ENCODE measurements around the gene COG5.
"Not testable (repeated sequence)": the region's sequence is repeated elsewhere in the genome, so short reads cannot be mapped to it uniquely, and the experiment has no call there.

COG5 gene

GRCh38 chr7:107254398-107254985 lies 309.2 kb downstream of the COG5 start:
- no peaks in the 10 kb centered on the region for H3K27me3 Mint-ChIP-seq
- no peak overlapping the region for H3K4me3 Mint-ChIP-seq
- peaks cover 9% of the 10 kb centered on the region for H3K36me3 Mint-ChIP-seq (ENCODE audit: low read depth)
- no peaks in the 10 kb centered on the region for H3K4me1 Mint-ChIP-seq (ENCODE audit: low read depth)
- no peak overlapping the region for H3K27ac Mint-ChIP-seq
- H3K9me3 Mint-ChIP-seq = no peaks in the 10 kb centered on the region

- Mint-ChIP-seq H3K27me3 (no peaks in the 10 kb centered on the region), H3K9me3 (no peaks in the 10 kb centered on the region), H3K4me3 (no peak overlapping the region), H3K36me3 (ENCODE audit: low read depth) (peaks cover 11% of the 10 kb centered on the region), H3K27ac (no peak overlapping the region), H3K4me1 (ENCODE audit: low read depth) (no peaks in the 10 kb centered on the region)
Observed at GRCh38 chr7:107253599-107253998, 310.1 kb downstream of the COG5 start.

- H3K4me1 Mint-ChIP-seq (ENCODE audit: low read depth) = no peaks in the 10 kb centered on the region
- no peaks in the 10 kb centered on the region for H3K27me3 Mint-ChIP-seq
- H3K9me3 Mint-ChIP-seq = no peaks in the 10 kb centered on the region
- H3K36me3 Mint-ChIP-seq (ENCODE audit: low read depth) = peaks cover 21% of the 10 kb centered on the region
- H3K4me3 Mint-ChIP-seq = no peak overlapping the region
- no peak overlapping the region for H3K27ac Mint-ChIP-seq
Observed at GRCh38 chr7:107251963-107252362, 311.8 kb downstream of the COG5 start.

- Mint-ChIP-seq H3K4me1 (ENCODE audit: low read depth) (no peaks in the 10 kb centered on the region), H3K9me3 (peaks cover 4% of the 10 kb centered on the region), H3K27me3 (no peaks in the 10 kb centered on the region), H3K36me3 (ENCODE audit: low read depth) (peaks cover 52% of the 10 kb centered on the region), H3K27ac (no peak overlapping the region), H3K4me3 (no peak overlapping the region)
Observed at GRCh38 chr7:107248551-107249316, 315.0 kb downstream of the COG5 start.

- not testable (repeated sequence) for H3K27me3 Mint-ChIP-seq; H3K27ac Mint-ChIP-seq; H3K4me1 Mint-ChIP-seq (ENCODE audit: low read depth); H3K9me3 Mint-ChIP-seq; H3K4me3 Mint-ChIP-seq
- peaks cover 61% of the 10 kb centered on the region for H3K36me3 Mint-ChIP-seq (ENCODE audit: low read depth)
Observed at GRCh38 chr7:107246836-107247235, 316.9 kb downstream of the COG5 start.

- no peak overlapping the region for H3K4me3 Mint-ChIP-seq
- no peaks in the 10 kb centered on the region for H3K27me3 Mint-ChIP-seq
- H3K9me3 Mint-ChIP-seq = peaks cover 4% of the 10 kb centered on the region
- H3K36me3 Mint-ChIP-seq (ENCODE audit: low read depth) = peaks cover 57% of the 10 kb centered on the region
- no peak overlapping the region for H3K27ac Mint-ChIP-seq
- no peaks in the 10 kb centered on the region for H3K4me1 Mint-ChIP-seq (ENCODE audit: low read depth)
Observed at GRCh38 chr7:107244613-107245012, 319.1 kb downstream of the COG5 start.

- H3K4me1 Mint-ChIP-seq (ENCODE audit: low read depth) = no peaks in the 10 kb centered on the region
- H3K9me3 Mint-ChIP-seq = peaks cover 4% of the 10 kb centered on the region
- H3K36me3 Mint-ChIP-seq (ENCODE audit: low read depth) = peaks cover 58% of the 10 kb centered on the region
- H3K4me3 Mint-ChIP-seq = no peak overlapping the region
- H3K27ac Mint-ChIP-seq = no peak overlapping the region
- H3K27me3 Mint-ChIP-seq = no peaks in the 10 kb centered on the region
Observed at GRCh38 chr7:107242267-107242666, 321.5 kb downstream of the COG5 start.

GRCh38 chr7:107237451-107237850 lies 326.3 kb downstream of the COG5 start:
- Mint-ChIP-seq H3K9me3 (no peaks in the 10 kb centered on the region), H3K27me3 (no peaks in the 10 kb centered on the region), H3K4me3 (no peak overlapping the region), H3K4me1 (ENCODE audit: low read depth) (no peaks in the 10 kb centered on the region), H3K27ac (no peak overlapping the region), H3K36me3 (ENCODE audit: low read depth) (peaks cover 23% of the 10 kb centered on the region)

- Mint-ChIP-seq H3K4me1 (ENCODE audit: low read depth) (no peaks in the 10 kb centered on the region), H3K4me3 (no peak overlapping the region), H3K27ac (no peak overlapping the region), H3K36me3 (ENCODE audit: low read depth) (peaks cover 23% of the 10 kb centered on the region), H3K27me3 (no peaks in the 10 kb centered on the region), H3K9me3 (no peaks in the 10 kb centered on the region)
Observed at GRCh38 chr7:107236862-107237261, 326.9 kb downstream of the COG5 start.

GRCh38 chr7:107234436-107234835 lies 329.3 kb downstream of the COG5 start:
- no peaks in the 10 kb centered on the region for H3K4me1 Mint-ChIP-seq (ENCODE audit: low read depth)
- no peak overlapping the region for H3K27ac Mint-ChIP-seq
- no peak overlapping the region for H3K4me3 Mint-ChIP-seq
- H3K9me3 Mint-ChIP-seq = no peaks in the 10 kb centered on the region
- peaks cover 31% of the 10 kb centered on the region for H3K36me3 Mint-ChIP-seq (ENCODE audit: low read depth)
- no peaks in the 10 kb centered on the region for H3K27me3 Mint-ChIP-seq

GRCh38 chr7:107233981-107234380 lies 329.7 kb downstream of the COG5 start:
- Mint-ChIP-seq H3K27ac (no peak overlapping the region), H3K27me3 (no peaks in the 10 kb centered on the region), H3K9me3 (no peaks in the 10 kb centered on the region), H3K36me3 (ENCODE audit: low read depth) (peaks cover 29% of the 10 kb centered on the region), H3K4me1 (ENCODE audit: low read depth) (no peaks in the 10 kb centered on the region), H3K4me3 (no peak overlapping the region)

- H3K27me3 Mint-ChIP-seq = no peaks in the 10 kb centered on the region
- no peak overlapping the region for H3K27ac Mint-ChIP-seq
- no peak overlapping the region for H3K4me3 Mint-ChIP-seq
Observed at GRCh38 chr7:107233174-107233573, 330.5 kb downstream of the COG5 start.

GRCh38 chr7:107232568-107233090 lies 331.1 kb downstream of the COG5 start:
- Mint-ChIP-seq H3K36me3 (ENCODE audit: low read depth) (peaks cover 26% of the 10 kb centered on the region), H3K27ac (no peak overlapping the region), H3K27me3 (no peaks in the 10 kb centered on the region), H3K9me3 (no peaks in the 10 kb centered on the region), H3K4me3 (no peak overlapping the region), H3K4me1 (ENCODE audit: low read depth) (no peaks in the 10 kb centered on the region)

More at GRCh38 chr7:107233174-107233573, 330.5 kb downstream of the COG5 start:
- Mint-ChIP-seq H3K9me3 (no peaks in the 10 kb centered on the region), H3K4me1 (ENCODE audit: low read depth) (no peaks in the 10 kb centered on the region), H3K36me3 (ENCODE audit: low read depth) (peaks cover 27% of the 10 kb centered on the region)

- Mint-ChIP-seq H3K4me3 (no peak overlapping the region), H3K9me3 (no peaks in the 10 kb centered on the region), H3K4me1 (ENCODE audit: low read depth) (no peaks in the 10 kb centered on the region), H3K27me3 (no peaks in the 10 kb centered on the region), H3K27ac (no peak overlapping the region), H3K36me3 (ENCODE audit: low read depth) (peaks cover 22% of the 10 kb centered on the region)
Observed at GRCh38 chr7:107230334-107230733, 333.4 kb downstream of the COG5 start.

- Mint-ChIP-seq H3K9me3 (no peaks in the 10 kb centered on the region), H3K36me3 (ENCODE audit: low read depth) (peaks cover 23% of the 10 kb centered on the region)
Observed at GRCh38 chr7:107228291-107228690, 335.4 kb downstream of the COG5 start.

More at GRCh38 chr7:107228291-107228690, 335.4 kb downstream of the COG5 start:
- no peak overlapping the region for H3K27ac Mint-ChIP-seq
- H3K27me3 Mint-ChIP-seq = no peaks in the 10 kb centered on the region
- no peak overlapping the region for H3K4me3 Mint-ChIP-seq
- H3K4me1 Mint-ChIP-seq (ENCODE audit: low read depth) = no peaks in the 10 kb centered on the region
